Measurements from ENCODE around the gene SAPCD2.

DNA sequence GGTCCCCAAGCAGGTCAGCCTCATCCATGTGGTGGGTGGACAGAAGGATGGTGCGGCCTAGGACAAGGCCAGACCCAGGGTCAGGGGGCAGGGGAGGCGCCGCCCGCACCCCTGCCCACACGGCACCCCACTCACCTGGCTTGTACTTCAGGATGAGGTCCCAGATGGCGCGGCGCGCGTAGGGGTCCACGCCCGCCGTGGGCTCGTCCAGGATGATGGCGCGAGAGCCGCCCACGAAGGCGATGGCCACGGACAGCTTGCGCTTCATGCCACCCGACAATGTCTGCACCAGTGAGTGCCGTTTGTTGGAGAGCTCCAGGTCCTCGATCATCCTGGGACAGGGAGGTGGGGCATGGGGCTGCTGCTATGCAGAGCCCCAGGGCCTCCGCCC is 54.8 kb downstream of the SAPCD2 start:
- TF ChIP-seq GATA3 (IDR thresholded peaks at IDR 0.05; ENCODE audit: low read depth, low read length) (no peak), GATA2 (IDR thresholded peaks at IDR 0.05; ENCODE audit: low read depth, low read length) (no peak)
